Femur (tissue), 1 donor: Measurements from ENCODE around the gene ZBTB7B.

Experiments used
- DNase-seq: peaks from one replicate; pipeline ENCODE4 v3.0.0-alpha.2; 2017

The ZBTB7B gene

GRCh38 chr1:155002464-155003226, at the start of gene ZBTB7B:
Gene ZBTB7B, plus strand, starts transcription at chr1:155002802. Its CDS starts 11,859 bp downstream, at chr1:155014661.
- peak; percentile 66 for DNase-seq

DNA sequence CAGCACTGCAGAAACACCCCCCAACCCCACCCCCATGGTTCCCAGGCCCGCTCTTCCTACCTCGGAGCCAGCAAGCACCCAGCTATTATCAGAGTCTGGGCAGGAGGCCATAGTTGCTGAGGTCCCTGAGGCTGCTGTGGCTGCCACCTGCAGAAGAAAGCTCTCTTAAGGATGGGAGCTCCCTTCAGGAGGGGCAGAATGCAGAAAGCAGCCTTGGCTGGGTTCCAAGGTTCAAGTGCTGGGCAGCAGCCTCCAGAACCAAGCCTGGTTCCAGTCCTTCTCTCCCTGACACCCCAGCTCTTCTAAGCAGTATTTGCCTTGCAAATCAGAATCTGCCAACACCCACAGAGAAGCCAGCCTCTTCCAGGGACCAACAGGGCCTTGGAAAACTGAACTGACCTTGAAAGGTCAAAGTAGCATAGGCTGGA, 49.0 kb upstream of the ZBTB7B start:
- no peak for DNase-seq

DNA sequence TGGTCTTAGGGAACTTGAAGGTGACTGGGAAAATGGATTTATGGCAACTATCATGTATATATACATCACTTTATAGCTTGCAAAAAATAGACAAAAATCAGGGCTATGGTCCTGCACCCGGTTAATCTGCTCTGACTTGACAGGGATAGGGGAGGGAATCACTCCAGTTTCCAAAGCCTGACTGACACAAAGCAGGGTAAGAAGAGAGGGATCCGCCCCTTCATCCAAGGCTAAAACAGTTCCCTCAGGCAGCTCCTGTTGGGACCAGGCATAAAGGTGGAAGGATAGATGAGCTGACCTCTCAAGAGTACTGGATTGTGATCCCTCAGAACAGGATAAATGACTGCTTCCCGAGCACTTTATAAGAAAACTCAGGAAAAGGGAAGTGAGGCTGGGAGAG, 48.1 kb upstream of the ZBTB7B start:
- DNase-seq, result no peak

GRCh38 chr1:154955039-154955717, 47.4 kb upstream of the ZBTB7B start:
- peak; percentile 80 for DNase-seq

DNA sequence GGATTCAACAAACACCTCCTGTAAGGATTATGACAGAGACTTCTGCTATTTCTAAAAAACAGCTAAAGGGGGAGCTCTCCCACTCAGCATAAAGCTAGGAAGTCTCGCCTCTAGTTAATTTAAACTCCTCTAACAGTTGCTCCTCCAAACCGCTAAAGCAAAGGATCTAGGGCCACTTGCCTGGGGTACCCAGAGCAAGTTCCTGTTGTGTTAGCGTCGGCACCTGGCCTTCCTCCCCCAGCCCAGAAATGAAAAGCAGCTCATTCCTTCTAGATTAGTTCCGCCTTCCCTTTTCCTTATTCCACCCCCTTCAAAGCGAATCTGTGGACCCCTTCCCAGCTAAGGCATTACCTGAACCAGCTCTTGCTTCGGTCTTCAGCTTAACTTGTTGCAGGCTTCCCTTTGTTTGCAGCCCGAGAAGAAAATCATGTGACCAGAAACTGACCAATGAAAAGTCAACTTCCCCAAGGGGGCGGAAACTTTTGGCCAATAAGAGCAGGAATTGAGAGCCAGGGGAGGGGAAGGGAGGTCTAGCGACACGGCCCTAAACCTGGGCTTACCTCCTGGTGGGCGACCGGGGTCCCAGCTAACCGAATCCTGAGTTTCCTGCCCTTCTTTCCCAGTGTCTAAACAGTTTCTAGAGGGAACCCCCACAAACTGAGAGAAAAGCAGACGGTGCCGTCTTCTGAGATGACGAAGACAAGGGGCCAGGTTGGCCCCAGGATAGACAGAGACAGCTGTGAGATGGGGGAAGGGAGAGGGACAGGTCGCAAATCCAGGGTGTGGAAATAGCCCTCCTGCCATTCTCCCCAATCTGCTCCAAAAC, 46.7 kb upstream of the ZBTB7B start, which contains the start of gene PBXIP1:
Gene PBXIP1, minus strand, starts transcription at position 382 of the 826 bp plus-strand sequence. CDS start 2,378 bp downstream, outside the sequence.
- DNase-seq, result peak; percentile 95

DNA sequence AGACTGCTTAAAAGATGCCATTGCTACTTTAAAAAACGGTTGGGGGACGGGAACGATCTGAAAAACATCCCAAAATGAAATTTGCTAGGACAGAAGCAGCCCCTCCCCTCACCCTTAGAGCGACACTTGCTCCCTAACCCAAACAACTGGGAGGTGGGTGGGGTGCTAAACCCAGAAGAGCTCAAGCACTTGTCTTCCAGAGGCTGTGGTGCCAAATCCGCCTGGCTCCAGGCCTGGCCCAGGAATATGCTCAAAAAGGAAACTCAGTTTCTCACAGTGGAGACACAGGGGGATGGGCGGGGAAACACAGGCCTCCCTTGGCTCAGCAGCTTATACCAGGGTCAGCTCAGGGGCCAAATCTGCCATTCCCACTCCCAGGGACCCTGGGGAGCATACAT, 46.1 kb upstream of the ZBTB7B start:
- peak; percentile 72 for DNase-seq

- DNase-seq, result no peak
These were observed 45.4 kb upstream of the ZBTB7B start for GRCh38 chr1:154957091-154957657.

GRCh38 chr1:154958036-154958435, 44.6 kb upstream of the ZBTB7B start:
- DNase-seq, result no peak

GRCh38 chr1:154958681-154959425, 43.7 kb upstream of the ZBTB7B start:
- no peak for DNase-seq

- DNase-seq, result no peak
These were observed 43.2 kb upstream of the ZBTB7B start for GRCh38 chr1:154959426-154959780.

DNA sequence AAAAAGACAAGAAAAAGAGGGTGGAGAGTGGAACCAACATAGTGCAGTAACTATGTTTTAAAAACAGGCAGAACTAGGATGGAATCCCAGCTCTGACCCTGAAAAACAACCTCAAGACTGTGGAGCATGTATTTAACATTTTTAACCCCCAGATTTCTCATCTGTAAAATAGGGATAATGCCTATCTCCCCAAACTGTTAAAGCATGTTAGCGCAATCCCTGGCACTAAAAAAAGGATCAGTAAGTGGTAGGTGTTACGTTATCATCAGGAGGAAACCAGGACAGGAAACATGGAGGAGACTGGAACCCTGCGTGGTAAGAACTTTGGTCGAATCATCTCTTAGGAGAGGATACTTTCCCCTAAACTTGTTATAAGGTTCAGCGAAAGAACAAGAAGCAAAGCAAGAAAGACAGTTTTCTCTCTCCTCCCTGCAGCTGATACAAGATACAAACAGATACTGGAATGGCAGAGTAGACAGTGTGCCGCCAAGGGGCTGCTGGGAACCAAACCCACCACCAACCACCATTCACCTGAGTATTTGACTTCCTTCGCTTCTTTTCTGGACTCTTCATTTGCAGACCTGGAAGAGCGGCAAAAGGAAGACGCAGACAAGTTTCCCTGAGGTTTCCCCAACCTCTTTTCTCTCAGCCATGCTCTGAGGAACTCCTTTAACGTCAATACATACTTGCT, 42.0 kb upstream of the ZBTB7B start:
- DNase-seq, result no peak

DNA sequence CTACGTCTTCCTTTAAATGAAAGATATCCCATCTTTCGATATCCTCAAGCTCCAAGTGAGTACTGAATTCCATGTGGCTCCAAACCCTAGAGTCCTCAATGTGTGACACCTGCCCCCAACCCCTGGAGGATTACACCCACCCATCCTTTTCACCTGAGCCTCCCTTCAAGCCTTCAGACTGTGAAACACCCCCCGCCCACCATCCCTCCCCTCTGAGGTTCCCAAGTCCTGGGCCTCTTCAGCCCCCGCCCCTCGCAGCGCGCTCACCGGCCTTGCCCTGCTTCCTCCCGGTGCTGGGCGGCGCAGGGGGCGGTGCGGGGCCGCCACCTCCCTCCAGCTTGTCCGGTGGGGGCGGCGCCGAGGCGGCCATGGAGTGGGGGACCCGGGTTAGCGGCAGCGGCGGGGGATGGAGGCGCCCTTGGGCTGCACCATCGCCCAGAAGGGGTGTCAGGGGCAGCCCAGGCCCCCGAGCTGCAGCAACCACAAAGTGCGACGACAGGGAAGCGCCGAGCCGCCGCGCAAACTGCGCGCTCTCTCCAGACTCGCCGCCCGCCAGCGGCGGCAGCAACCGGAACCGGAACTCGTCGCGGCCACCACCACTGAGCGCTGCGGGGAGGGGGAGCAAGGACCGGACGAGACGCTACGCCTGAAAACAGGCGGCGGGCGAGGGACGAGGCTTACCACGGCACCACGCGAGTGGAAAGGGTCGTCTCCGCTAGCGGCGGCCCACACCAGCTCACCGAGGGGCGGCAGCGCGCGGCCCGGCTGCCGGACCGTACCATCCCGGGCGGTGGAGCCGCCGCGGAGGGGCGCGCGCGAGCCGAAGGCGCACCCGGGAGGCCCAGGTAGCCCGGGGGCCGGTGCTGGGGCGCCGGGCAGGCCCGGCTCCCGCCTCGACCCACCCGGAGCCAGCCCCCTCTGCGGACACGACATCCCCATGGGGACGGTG, 41.1 kb upstream of the ZBTB7B start, which contains the start of gene PYGO2:
Gene PYGO2, minus strand, starts transcription at position 576 of the 949 bp plus-strand sequence. Its CDS starts 206 bp downstream, at position 370.
- DNase-seq, result peak; percentile 89

GRCh38 chr1:154962156-154962749, 40.3 kb upstream of the ZBTB7B start:
- DNase-seq, result no peak

GRCh38 chr1:154962795-154963330, 39.7 kb upstream of the ZBTB7B start:
- DNase-seq, result no peak

- no peak for DNase-seq
These were observed 39.0 kb upstream of the ZBTB7B start for GRCh38 chr1:154963643-154964042.

DNA sequence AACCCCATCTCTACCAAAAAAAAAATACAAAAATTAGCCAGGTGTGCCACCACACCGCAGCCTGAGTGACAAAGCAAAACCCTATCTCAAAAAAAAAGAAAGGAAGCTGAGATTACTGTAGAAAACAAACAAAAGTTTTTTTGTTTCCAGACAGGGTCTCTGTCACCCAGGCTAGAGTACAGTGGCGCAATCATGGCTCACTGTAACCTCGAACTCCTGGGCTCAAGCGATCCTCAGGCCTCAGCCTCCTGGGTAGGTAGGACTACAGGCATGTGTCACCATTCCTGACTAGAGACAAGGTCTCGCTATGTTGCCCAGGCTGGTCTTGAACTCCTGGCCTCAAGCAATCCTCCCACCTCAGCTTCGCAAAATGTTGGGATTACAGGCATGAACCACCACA, 38.2 kb upstream of the ZBTB7B start:
- DNase-seq, result peak; percentile 11

DNA sequence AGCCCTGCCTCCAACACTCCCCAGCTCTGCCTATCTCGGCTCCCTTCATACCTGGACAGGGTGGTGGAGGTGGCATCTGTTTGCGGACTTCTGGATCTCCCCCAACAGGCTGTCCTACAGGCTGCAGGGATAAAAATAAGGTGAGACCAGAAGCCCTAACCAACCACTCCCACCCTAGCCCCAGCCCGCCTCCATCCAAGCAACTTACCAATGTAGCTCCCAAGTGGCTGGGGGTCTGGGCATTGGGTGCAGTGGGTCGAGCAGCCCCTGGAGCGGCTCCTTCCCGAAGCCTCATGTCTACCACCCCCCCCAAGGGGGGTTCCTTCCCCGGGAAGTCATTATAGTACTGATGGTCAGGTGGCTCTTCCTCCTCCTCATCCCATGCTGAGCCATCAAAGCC, 36.5 kb upstream of the ZBTB7B start:
- no peak for DNase-seq

GRCh38 chr1:154967331-154967950, 35.2 kb upstream of the ZBTB7B start:
- no peak for DNase-seq

- no peak for DNase-seq
These were observed 33.9 kb upstream of the ZBTB7B start for GRCh38 chr1:154968731-154969130.
